Right ventricle myocardium inferior (tissue), 1 donor: ENCODE data around the gene TXNDC17. TPM values are rescaled to one million over a fixed set of nuclear protein-coding genes. Genes with fewer than 3 reads are reported as not detected.

Experiments used
- microRNA-seq: library from miRNA; unstranded; fragments of <30 nt; microRNA quantifications from one replicate; pipeline ENCODE4 v1.2.0, GENCODE V29; 2020
- total RNA-seq: library from RNA; stranded (reverse); fragmentation: NEBNext Ultra II Directional; extraction: Animal tissue kit (Norgen Biotek cat#: 25700); gene quantifications from one replicate; pipeline ENCODE4 v1.2.1, GENCODE V29; 2021
- donor health status: DM: no; HTN: yes; CAD: no; lungs with severe emphysema.

Gene TXNDC17
- total RNA-seq, 1 donor from 2014 or later, result 52.9 TPM

Small RNA genes within 50 kb of the gene (microRNA-seq; reads per million reads assigned to microRNA genes)
- gene MIR4520-1 (not detected), gene MIR4520-2 (not detected)

Other genes starting within 250 kb of the TXNDC17 start
- gene AIPL1, start 205.9 kb upstream of the TXNDC17 start, total RNA-seq, result not detected
- gene PIMREG, start 196.6 kb upstream of the TXNDC17 start, total RNA-seq, result 0.60 TPM
- gene PITPNM3, start 84.5 kb upstream of the TXNDC17 start, total RNA-seq, result 0.46 TPM
- 5.1 TPM for gene KIAA0753, start 349 bp upstream of the TXNDC17 start, total RNA-seq
- gene MED31, start 10.5 kb downstream of the TXNDC17 start, total RNA-seq, result 16.5 TPM
- 0.92 TPM for gene C17orf100, start 10.7 kb downstream of the TXNDC17 start, total RNA-seq
- gene SLC13A5, start 72.3 kb downstream of the TXNDC17 start, total RNA-seq, result not detected
- 16.8 TPM for gene XAF1, start 115.0 kb downstream of the TXNDC17 start, total RNA-seq
- not detected for gene FBXO39, start 135.2 kb downstream of the TXNDC17 start, total RNA-seq
- not detected for gene TEKT1, start 190.7 kb downstream of the TXNDC17 start, total RNA-seq